ENCODE results near the gene LYPD3. TPM values are rescaled to one million over a fixed set of nuclear protein-coding genes. Genes with fewer than 3 reads are reported as not detected.

The LYPD3 gene
- total RNA-seq, 2 donors from 2014 or later, result 3.0 to 7.1 TPM

GRCh38 chr19:43471091-43471490 lies 5.7 kb upstream of the LYPD3 start:
- H3K27ac Mint-ChIP-seq, result peak overlapping the region in 1 of 2 donors; percentile 11
- H3K9me3 Mint-ChIP-seq, result peaks cover 3% of the 10 kb centered on the region in 2 donors
- peaks cover 6 to 9% of the 10 kb centered on the region in 2 donors for H3K36me3 Mint-ChIP-seq
- DNase-seq (ENCODE audit: low spot score in 2 of 2) (no peak), ATAC-seq (no peak)

GRCh38 chr19:43470288-43470687 lies 4.9 kb upstream of the LYPD3 start:
- peak; percentile 18 to 60 for DNase-seq (ENCODE audit: low spot score in 2 of 2)
- ATAC-seq, result peak; percentile 34 to 79
- Mint-ChIP-seq H3K9me3 (peaks cover 0 to under 1% of the 10 kb centered on the region in 2 donors), H3K36me3 (peaks cover 1 to 3% of the 10 kb centered on the region in 2 donors), H3K27ac (peak overlapping the region in 1 of 2 donors; percentile 11)

- peak in 1 of 2 donors; percentile 18 for ATAC-seq
- no peaks in the 10 kb centered on the region for H3K9me3 Mint-ChIP-seq
- no peak for DNase-seq (ENCODE audit: low spot score in 2 of 2)
- H3K36me3 Mint-ChIP-seq, result no peaks in the 10 kb centered on the region
- H3K27ac Mint-ChIP-seq, result peak overlapping the region in 1 of 2 donors; percentile 71
Measured at GRCh38 chr19:43469160-43469480, 3.7 kb upstream of the LYPD3 start.

- no peaks in the 10 kb centered on the region for H3K9me3 Mint-ChIP-seq
- H3K27ac Mint-ChIP-seq, result peak overlapping the region in 1 of 2 donors; percentile 71
- no peaks in the 10 kb centered on the region for H3K36me3 Mint-ChIP-seq
- DNase-seq (ENCODE audit: low spot score in 2 of 2) (no peak), ATAC-seq (no peak)
Measured at GRCh38 chr19:43468354-43469159, 3.1 kb upstream of the LYPD3 start.

- Mint-ChIP-seq H3K36me3 (no peaks in the 10 kb centered on the region), H3K27ac (no peak overlapping the region), H3K9me3 (no peaks in the 10 kb centered on the region)
- no peak for ATAC-seq
- no peak for DNase-seq (ENCODE audit: low spot score in 2 of 2)
Measured at GRCh38 chr19:43467730-43468129, 2.3 kb upstream of the LYPD3 start.

- H3K9me3 Mint-ChIP-seq, result no peaks in the 10 kb centered on the region
- DNase-seq (ENCODE audit: low spot score in 2 of 2) (no peak), ATAC-seq (no peak)
- H3K36me3 Mint-ChIP-seq, result no peaks in the 10 kb centered on the region
- no peak overlapping the region for H3K27ac Mint-ChIP-seq
Measured at GRCh38 chr19:43467276-43467675, 1.9 kb upstream of the LYPD3 start.

- no peak for DNase-seq (ENCODE audit: low spot score in 2 of 2)
- no peak for ATAC-seq
- Mint-ChIP-seq H3K9me3 (no peaks in the 10 kb centered on the region), H3K36me3 (no peaks in the 10 kb centered on the region), H3K27ac (no peak overlapping the region)
Measured at GRCh38 chr19:43466793-43467192, 1.4 kb upstream of the LYPD3 start.

- peak; percentile 45 to 53 for ATAC-seq
- peak in 1 of 2 donors; percentile 82 for DNase-seq (ENCODE audit: low spot score in 2 of 2)
- Mint-ChIP-seq H3K36me3 (peaks cover 0 to 6% of the 10 kb centered on the region in 2 donors), H3K27ac (peak overlapping the region; percentile 80 to 81), H3K9me3 (no peaks in the 10 kb centered on the region)
Measured at GRCh38 chr19:43464134-43464775, 1.2 kb downstream of the LYPD3 start.

- DNase-seq (ENCODE audit: low spot score in 2 of 2), result peak; percentile 97 to 98
- Mint-ChIP-seq H3K36me3 (peaks cover 0 to 6% of the 10 kb centered on the region in 2 donors), H3K27ac (peak overlapping the region; percentile 80 to 81), H3K9me3 (no peaks in the 10 kb centered on the region)
- peak; percentile 84 to 85 for ATAC-seq
Measured at GRCh38 chr19:43463381-43464133, 1.9 kb downstream of the LYPD3 start.

- ATAC-seq (no peak), DNase-seq (ENCODE audit: low spot score in 2 of 2) (no peak)
- H3K27ac Mint-ChIP-seq, result peak overlapping the region; percentile 17 to 80
- H3K9me3 Mint-ChIP-seq, result no peaks in the 10 kb centered on the region
- peaks cover 0 to 6% of the 10 kb centered on the region in 2 donors for H3K36me3 Mint-ChIP-seq
Measured at GRCh38 chr19:43462785-43463380, 2.5 kb downstream of the LYPD3 start.

- no peak for ATAC-seq
- peak overlapping the region; percentile 46 to 80 for H3K27ac Mint-ChIP-seq
- no peak for DNase-seq (ENCODE audit: low spot score in 2 of 2)
- H3K9me3 Mint-ChIP-seq, result no peaks in the 10 kb centered on the region
- peaks cover 0 to 6% of the 10 kb centered on the region in 2 donors for H3K36me3 Mint-ChIP-seq
Measured at GRCh38 chr19:43462383-43462782, 3.0 kb downstream of the LYPD3 start.

- Mint-ChIP-seq H3K36me3 (peaks cover 0 to 6% of the 10 kb centered on the region in 2 donors), H3K9me3 (no peaks in the 10 kb centered on the region), H3K27ac (peak overlapping the region; percentile 33 to 77)
- ATAC-seq (no peak), DNase-seq (ENCODE audit: low spot score in 2 of 2) (no peak)
Measured at GRCh38 chr19:43461303-43461702, 4.1 kb downstream of the LYPD3 start.

- Mint-ChIP-seq H3K9me3 (no peaks in the 10 kb centered on the region), H3K27ac (peak overlapping the region; percentile 33 to 77), H3K36me3 (peaks cover 0 to 6% of the 10 kb centered on the region in 2 donors)
- ATAC-seq, result no peak
- no peak for DNase-seq (ENCODE audit: low spot score in 2 of 2)
Measured at GRCh38 chr19:43460362-43461016, 4.9 kb downstream of the LYPD3 start.

- no peak for ATAC-seq
Measured at GRCh38 chr19:43457809-43458208, 7.6 kb downstream of the LYPD3 start.

GRCh38 chr19:43455321-43456113 lies 9.9 kb downstream of the LYPD3 start:
- no peak for ATAC-seq
- peaks cover 0 to 8% of the 10 kb centered on the region in 2 donors for H3K9me3 Mint-ChIP-seq
- peaks cover 0 to 20% of the 10 kb centered on the region in 2 donors for H3K36me3 Mint-ChIP-seq
- DNase-seq (ENCODE audit: low spot score in 2 of 2), result no peak
- peak overlapping the region in 1 of 2 donors; percentile 1 for H3K27ac Mint-ChIP-seq

More at GRCh38 chr19:43457809-43458208, 7.6 kb downstream of the LYPD3 start:
- Mint-ChIP-seq H3K27ac (no peak overlapping the region), H3K9me3 (peaks cover 0 to under 1% of the 10 kb centered on the region in 2 donors), H3K36me3 (peaks cover 0 to 7% of the 10 kb centered on the region in 2 donors)
- DNase-seq (ENCODE audit: low spot score in 2 of 2), result no peak
